PC-9 (cell line): Measurements from ENCODE around the gene HLA-DRB1.

Experiments
- EZH2 ChIP-seq: fragments of 200-600 bp; sonication (generic); IDR thresholded peaks from 2 replicates; pipeline ENCODE4 v1.8.0; 2017; ENCODE audit warnings: antibody characterized with exemption, low read depth
- TF ChIP-seq, protein P1 (sequence below): fragments of 200-600 bp; sonication (generic); conservative IDR thresholded peaks from 2 replicates; pipeline ENCODE4 v1.6.1; 2017; ENCODE audit warnings: mixed run types, antibody characterized with exemption, mild to moderate bottlenecking, moderate library complexity

DNA sequence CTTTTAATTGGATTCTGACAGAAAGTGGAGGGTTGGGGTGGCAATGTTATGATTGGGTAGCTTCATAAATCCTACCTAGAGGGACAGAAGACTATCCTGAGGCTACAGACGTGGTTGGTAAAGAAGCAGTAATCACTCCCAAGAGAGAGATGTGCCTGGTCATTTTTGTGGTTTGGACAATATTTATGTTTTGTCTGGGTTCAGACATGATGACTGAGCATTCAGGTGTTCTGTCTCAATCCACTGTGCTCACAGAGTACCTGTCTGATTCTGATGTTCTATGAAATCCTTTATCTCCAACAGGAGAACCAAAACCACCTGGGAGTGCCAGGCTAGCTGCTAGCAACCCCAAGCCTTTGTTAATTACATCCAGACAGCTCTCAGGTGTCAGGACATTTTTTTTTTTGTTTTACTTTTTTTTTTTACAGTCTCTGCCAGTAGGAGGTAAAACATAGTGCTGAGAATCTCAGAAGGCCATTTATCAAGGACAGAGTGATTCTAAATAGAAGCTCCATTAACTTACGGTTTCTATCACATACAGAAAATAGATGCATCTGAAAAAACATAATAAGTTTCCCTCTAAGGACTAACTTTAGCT lies 46.0 kb upstream of the HLA-DRB1 start:
- TF ChIP-seq, protein P1, sequence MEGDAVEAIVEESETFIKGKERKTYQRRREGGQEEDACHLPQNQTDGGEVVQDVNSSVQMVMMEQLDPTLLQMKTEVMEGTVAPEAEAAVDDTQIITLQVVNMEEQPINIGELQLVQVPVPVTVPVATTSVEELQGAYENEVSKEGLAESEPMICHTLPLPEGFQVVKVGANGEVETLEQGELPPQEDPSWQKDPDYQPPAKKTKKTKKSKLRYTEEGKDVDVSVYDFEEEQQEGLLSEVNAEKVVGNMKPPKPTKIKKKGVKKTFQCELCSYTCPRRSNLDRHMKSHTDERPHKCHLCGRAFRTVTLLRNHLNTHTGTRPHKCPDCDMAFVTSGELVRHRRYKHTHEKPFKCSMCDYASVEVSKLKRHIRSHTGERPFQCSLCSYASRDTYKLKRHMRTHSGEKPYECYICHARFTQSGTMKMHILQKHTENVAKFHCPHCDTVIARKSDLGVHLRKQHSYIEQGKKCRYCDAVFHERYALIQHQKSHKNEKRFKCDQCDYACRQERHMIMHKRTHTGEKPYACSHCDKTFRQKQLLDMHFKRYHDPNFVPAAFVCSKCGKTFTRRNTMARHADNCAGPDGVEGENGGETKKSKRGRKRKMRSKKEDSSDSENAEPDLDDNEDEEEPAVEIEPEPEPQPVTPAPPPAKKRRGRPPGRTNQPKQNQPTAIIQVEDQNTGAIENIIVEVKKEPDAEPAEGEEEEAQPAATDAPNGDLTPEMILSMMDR: no peak
- TF ChIP-seq EZH2: no peak
